ACHN (cell line): ENCODE results near the gene HYAL3.

ENCODE experiments used
- DNase-seq: peaks from one replicate; pipeline ENCODE4 v3.0.0-alpha.2; 2015
- in situ Hi-C: cut with HindIII; loops from 2 replicates; pipeline ENCODE4 v1.10.0; 2017; ENCODE audit warnings: low sequenced_read_pairs, low pct_ligation_motif_present, low pct_unique_long_range_greater_than_20kb

Gene HYAL3

GRCh38 chr3:50298836-50299637 is at the start of gene HYAL3, which contains the start of gene NAA80:
TSS of gene HYAL3 (minus strand) at chr3:50299405. CDS start at chr3:50295602, 3,803 bp downstream.
TSS of gene NAA80 (minus strand) at chr3:50299405. CDS start at chr3:50297463, 1,942 bp downstream.
- DNase-seq = peak; percentile 97
- in situ Hi-C loops = no loop called here

DNA sequence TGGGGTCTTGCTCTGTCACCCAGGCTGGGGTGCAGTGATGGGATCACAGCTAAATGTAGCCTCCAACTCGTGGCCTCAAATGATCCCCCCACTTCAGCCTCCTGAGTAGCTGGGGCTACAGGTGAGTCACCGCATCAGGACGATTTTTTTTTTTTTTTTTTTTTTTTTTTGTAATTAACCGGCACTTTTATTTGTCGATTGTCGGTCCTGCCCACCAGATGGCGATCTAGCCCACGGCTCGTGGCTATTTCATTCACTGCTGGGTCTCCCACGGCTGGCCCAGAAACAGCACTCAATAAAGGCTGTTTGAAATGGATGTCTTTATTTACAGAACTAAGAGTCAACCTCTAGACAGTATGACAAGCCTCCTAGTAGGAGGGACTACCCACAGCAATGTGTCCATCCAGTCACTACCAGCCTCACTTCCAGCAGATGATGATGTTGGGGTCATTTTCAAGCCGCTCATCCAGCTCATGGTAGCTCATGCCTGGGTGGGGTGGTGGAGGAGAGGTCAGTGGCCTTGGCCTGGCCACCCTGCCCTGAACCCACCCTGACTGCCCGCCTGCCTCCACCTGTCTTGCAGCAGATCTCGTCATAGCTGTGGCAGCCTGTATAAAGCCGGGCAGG is 48.1 kb upstream of the HYAL3 start:
- peak; percentile 64 for DNase-seq
- in situ Hi-C loops = no loop called here

DNA sequence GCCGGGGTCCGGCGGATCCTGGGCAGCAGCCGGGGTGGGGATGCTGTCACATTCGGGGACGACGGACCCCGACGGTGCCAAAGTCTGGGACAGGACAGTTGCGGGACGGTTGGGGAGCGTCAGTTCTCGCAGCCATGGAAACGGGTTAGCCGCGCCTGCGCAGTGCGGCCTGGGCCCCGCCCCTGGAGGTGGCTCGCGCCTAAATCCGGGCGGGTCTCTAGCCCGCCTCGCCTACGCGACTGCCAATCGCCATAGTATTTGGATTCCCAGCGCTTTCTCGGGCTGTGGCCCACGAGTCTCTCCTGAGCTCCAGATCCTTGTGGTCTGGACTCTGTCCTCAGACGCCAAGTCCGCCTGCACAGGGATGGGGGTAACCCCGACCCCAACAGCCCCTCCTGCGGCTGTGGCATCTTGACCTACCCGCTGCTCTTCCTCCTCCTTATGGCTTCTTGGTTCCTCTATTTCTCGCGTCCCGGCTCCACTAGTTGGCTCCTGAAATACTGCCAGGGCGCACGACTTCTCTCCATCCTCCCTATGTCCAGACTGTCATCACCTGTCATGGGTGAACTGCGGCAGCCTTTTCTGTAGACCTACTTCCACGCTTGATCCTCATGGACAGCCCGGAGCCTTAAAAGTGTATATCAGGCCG is 46.5 kb upstream of the HYAL3 start, which contains the start of gene ZMYND10:
TSS of gene ZMYND10 (minus strand) at position 147 of the 649 bp plus-strand sequence. CDS start 153 bp downstream, outside the sequence.
- in situ Hi-C loops = no loop called here
- DNase-seq = peak; percentile 61

DNA sequence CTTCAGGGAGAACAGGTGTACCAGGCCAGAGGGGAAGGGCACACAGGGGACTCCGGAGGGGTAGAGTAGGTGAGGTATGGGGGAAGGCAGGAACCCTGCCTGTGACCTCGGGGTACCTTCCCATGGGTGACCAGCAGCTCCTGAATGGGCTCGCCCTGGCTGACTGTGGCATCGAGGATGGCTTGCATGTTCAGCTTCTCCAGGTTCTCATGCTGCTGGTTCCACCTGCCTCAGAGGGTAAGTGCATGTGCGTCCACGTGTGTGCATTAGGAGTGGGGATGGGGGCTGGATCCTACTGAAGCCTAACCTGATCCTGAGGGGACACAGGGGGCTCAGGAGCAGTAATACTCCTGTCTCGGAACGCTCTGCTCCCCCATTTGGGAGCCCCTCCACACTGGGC is 45.8 kb upstream of the HYAL3 start:
- in situ Hi-C loops = no loop called here
- DNase-seq = no peak

GRCh38 chr3:50342813-50343633 is 43.8 kb upstream of the HYAL3 start:
- in situ Hi-C loops = no loop called here
- DNase-seq = no peak

DNA sequence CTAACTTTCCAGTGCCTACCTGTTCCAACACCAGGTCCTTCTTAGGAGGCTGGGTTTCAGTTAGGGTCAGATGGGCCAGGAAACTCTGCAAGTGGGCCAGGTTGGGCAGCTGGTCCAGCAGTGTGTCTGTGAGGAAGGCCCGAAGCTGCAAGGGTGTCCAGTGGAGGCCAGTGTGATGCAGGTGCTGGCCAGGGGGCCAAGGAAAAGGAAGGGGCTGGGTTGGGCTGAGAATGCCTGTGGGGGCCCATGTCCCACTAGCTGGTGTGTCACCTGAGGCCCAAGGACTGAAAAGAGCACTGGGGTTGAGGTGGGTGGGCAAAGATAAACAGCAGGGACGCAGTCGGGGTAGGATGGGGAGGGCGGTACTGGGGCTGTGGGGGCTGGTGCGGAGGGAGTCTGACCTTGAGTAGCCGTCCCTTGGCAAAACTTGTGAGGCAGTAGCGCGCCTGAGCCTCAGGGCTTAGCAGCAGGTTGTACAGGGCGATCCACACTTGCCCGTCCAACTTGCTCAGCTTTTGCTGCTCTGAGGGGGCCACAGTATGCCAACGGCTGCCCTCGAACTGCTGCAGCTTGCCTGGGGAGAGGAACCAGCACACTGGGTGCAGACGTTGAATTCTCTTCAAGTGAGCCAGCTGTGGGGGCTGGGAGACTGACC is 42.9 kb upstream of the HYAL3 start:
- no peak for DNase-seq

DNA sequence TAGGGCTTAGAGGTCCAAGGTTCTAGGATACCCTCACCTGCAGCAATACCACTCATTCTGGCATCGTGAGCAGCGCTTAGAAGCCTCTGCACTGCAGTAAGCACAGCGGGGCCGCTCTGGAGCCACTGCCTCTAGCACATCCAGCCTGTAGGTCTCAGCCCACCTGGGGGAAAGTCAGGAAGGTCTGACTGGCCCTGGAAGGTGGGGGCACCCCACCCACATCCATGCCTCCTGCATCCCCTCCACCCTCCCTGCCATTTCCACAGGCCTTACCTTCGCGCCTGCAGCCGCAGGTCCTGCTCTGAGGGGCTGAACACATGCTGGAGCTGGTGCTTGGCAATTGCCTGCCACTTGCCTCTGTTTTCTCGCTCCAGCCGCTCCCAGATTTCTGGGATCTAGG is 42.3 kb upstream of the HYAL3 start:
- in situ Hi-C loops = no loop called here
- no peak for DNase-seq

More for the DNA sequence above, 42.9 kb upstream of the HYAL3 start:
- in situ Hi-C loops = no loop called here

DNA sequence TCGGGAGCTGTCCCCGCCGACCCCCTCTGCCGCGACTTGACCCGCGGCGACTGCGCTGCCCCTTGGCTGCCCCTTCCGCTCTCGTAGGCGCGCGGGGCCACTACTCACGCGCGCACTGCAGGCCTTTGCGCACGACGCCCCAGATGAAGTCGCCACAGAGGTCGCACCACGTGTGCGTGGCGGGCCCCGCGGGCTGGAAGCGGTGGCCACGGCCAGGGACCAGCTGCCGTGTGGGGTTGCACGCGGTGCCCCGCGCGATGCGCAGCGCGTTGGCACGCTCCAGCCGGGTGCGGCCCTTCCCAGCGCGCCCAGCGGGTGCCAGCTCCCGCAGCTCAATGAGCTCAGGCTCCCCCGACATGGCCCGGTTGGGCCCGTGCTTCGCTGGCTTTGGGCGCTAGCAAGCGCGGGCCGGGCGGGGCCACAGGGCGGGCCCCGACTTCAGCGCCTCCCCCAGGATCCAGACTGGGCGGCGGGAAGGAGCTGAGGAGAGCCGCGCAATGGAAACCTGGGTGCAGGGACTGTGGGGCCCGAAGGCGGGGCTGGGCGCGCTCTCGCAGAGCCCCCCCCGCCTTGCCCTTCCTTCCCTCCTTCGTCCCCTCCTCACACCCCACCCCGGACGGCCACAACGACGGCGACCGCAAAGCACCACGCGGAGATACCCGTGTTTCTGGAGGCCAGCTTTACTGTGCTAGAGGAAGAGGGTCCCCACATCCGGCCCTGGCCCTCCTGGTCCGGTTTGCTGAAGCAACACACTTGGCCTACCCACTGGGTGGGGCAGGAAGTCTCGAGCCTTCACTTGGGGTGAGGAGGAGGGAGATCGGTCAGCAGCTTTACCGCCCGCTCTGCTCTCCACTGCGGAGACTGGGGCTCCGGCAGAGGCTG is 41.5 kb upstream of the HYAL3 start, which contains the start of gene RASSF1:
TSS of gene RASSF1 (minus strand) at position 389 of the 882 bp plus-strand sequence. CDS start at position 358, 31 bp downstream.
- no peak for DNase-seq
- in situ Hi-C loops = no loop called here

DNA sequence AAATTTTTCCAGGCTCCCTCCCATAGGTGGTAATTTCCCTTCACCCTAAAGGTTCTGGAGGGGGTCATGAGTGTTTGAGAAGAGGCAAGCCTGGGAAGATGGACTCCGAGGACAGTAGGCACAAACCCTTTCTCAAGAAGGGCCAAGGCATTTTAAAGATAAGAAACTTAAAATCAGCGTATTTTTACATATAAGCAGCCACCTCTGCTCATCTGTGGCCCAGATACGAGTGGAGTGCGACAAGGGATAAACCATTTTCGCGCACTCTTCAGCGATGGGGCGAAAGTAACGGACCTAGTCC is 40.9 kb upstream of the HYAL3 start:
- no peak for DNase-seq
- in situ Hi-C loops = no loop called here

GRCh38 chr3:50339485-50340146 is 40.4 kb upstream of the HYAL3 start:
- in situ Hi-C loops = no loop called here
- no peak for DNase-seq

- in situ Hi-C loops = no loop called here
- no peak for DNase-seq
Observed at GRCh38 chr3:50338965-50339364, 39.8 kb upstream of the HYAL3 start.

DNA sequence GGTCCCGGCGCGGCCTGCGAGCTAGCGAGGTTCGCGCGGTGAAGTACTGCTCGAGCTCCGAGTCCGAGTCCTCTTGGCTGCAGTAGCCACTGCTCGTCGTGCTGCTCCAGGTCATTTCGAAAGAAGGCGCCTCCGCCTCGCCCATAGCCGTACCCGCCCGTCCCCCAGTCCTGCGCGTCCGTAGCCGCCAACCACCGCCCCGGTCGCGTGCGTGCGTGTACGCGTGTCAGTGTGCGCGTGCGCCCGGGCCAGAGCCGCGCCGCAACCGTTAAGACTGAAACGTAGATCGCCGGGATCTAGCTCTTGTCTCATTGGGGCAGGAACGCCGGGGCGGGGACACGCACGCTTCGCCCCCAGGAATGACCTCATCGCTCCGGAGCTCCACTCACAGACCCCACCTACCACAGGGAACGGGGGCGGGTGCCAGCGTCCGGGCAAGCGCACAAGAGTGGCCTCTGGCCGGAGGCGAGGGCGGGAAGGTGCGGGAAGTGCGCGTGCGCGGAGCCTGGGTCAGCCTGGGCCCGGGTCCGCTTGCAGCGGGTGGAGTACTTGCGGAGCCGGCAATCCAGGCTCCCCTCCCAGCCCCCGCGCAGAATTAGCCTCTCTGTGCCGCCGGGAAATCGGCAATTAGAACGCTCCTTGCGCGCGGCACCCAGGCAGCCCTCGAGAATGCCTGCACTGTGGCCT is 38.1 kb upstream of the HYAL3 start:
- DNase-seq = peak; percentile 98
- in situ Hi-C loops = no loop called here

- in situ Hi-C loops = no loop called here
- peak; percentile 35 for DNase-seq
Observed at GRCh38 chr3:50336452-50337174, 37.4 kb upstream of the HYAL3 start.

- in situ Hi-C loops = no loop called here
- no peak for DNase-seq
Observed at GRCh38 chr3:50334339-50335075, 35.3 kb upstream of the HYAL3 start.

DNA sequence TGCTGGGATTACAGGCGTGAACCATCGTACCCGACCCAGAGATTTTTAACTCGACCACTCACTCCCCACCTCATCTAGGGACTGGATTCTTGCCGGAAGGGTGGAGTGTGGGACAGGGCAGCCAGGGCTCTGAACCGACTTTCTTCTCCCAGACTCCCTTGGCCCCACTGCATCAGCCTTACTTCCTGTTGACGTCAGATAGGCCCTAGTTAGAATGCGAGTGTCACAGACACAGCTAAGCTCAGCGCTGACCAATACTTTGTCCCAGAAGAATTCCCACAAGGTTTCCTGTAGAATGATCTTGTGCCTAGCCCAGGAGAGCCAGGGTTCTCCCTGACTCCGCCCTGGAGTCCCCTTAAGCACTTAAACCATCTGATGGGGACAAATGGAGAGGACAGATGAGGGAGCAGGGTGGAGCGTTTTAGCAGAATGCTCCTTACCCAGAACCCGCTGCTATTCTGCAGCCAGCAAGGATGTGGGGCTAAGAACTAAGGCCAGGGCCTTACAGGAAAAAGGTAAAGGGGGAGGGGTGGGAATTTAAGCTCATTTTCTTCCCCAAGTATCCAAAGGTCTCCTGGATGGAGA is 34.6 kb upstream of the HYAL3 start:
- in situ Hi-C loops = no loop called here
- DNase-seq = no peak
